ENCODE results near the gene SLC38A10. TPM values are rescaled to one million over a fixed set of nuclear protein-coding genes. Genes with fewer than 3 reads are reported as not detected.

The SLC38A10 gene
- total and polyA plus RNA-seq, 10 of the 15 experiments (the other 5 are each of a cell fraction or from before 2014, with no cell fraction given), result 0.52 to 67.9 (median 22.1) TPM

- TF ChIP-seq RELB (IDR thresholded peaks at IDR 0.05; ENCODE audit: low read depth) (0 out of 2 replicates have a peak, but pooled peaks have one; percentile 20), CHD1 (IDR thresholded peaks at IDR 0.05; ENCODE audit: low read depth, low read length) (no peak), SP1 (IDR thresholded peaks at IDR 0.05; ENCODE audit: low read depth, low read length) (no peak), IRF4 (IDR thresholded peaks at IDR 0.05; ENCODE audit: low read depth, low read length) (no peak), CBX5 (IDR thresholded peaks at IDR 0.05; ENCODE audit: low read depth) (no peak)
- TF ChIP-seq, protein P1, sequence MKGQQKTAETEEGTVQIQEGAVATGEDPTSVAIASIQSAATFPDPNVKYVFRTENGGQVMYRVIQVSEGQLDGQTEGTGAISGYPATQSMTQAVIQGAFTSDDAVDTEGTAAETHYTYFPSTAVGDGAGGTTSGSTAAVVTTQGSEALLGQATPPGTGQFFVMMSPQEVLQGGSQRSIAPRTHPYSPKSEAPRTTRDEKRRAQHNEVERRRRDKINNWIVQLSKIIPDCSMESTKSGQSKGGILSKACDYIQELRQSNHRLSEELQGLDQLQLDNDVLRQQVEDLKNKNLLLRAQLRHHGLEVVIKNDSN (IDR thresholded peaks at IDR 0.05; ENCODE audit: borderline replicate concordance, extremely low read length, insufficient read depth, low read depth, low read length), result no peak
Observed at GRCh38 chr17:81285179-81285878, 9.8 kb downstream of the SLC38A10 start (continued).

- H3K79me2 ChIP-seq (ENCODE audit: control insufficient read depth, insufficient read depth, low read length), result peaks cover 15% of the 10 kb centered on the region
- H3K4me1 ChIP-seq (ENCODE audit: control insufficient read depth, insufficient read depth, low read length), result peaks cover 3% of the 10 kb centered on the region; the same call in 1 of the 2 replicates
- no peaks in the 10 kb centered on the region for H3K27me3 ChIP-seq (replicated peaks in 1 of 2; ENCODE audit: control insufficient read depth in 2 of 2, insufficient read depth in 2 of 2, low read length in 1 of 2)
- H4K20me1 ChIP-seq (ENCODE audit: control insufficient read depth, insufficient read depth), result no peaks in the 10 kb centered on the region
- H3K9ac ChIP-seq (ENCODE audit: control insufficient read depth, insufficient read depth, low read length), result no peak overlapping the region
- peaks cover 6 to 12% of the 10 kb centered on the region in 2 experiments for H3K36me3 ChIP-seq (ENCODE audit: control insufficient read depth in 2 of 2, insufficient read depth in 2 of 2, low read length in 1 of 2)
- FAIRE-seq (no peak), DNase-seq (ENCODE audit: low read depth, low spot score) (no peak), ATAC-seq (no peak)
- RAD21 ChIA-PET (ENCODE audit: unreplicated experiment), result no interaction called here
- H3K4me2 ChIP-seq (ENCODE audit: control insufficient read depth, insufficient read depth), result no peak overlapping the region
- SMC1A ChIA-PET (ENCODE audit: uncharacterized antibody, unreplicated experiment), result no interaction called here
- BruUV-seq (replicated peaks), result no TSS peak
- TF ChIP-seq HDAC6 (IDR thresholded peaks at IDR 0.05; ENCODE audit: unreplicated experiment) (no peak), USF2 (IDR thresholded peaks at IDR 0.05; ENCODE audit: borderline replicate concordance, low read depth, low read length) (no peak), ZNF384 (IDR thresholded peaks at IDR 0.05; ENCODE audit: borderline replicate concordance, low read depth, low read length) (no peak), MEF2A (IDR thresholded peaks at IDR 0.05; ENCODE audit: insufficient read depth, low read depth, low read length) (no peak), SREBF1 (IDR thresholded peaks at IDR 0.05; ENCODE audit: low read length) (no peak), ZZZ3 (IDR thresholded peaks at IDR 0.05; ENCODE audit: control insufficient read depth, insufficient read length, low read depth) (no peak), EED (IDR thresholded peaks at IDR 0.05; ENCODE audit: low read depth) (no peak), PAX5 (IDR thresholded peaks at IDR 0.05; ENCODE audit: borderline replicate concordance, low read depth, low read length) (no peak), BHLHE40 (IDR thresholded peaks at IDR 0.05; ENCODE audit: borderline replicate concordance in 1 of 2, low read depth in 2 of 2, low read length in 1 of 2) (no peak), MYC (IDR thresholded peaks at IDR 0.05; ENCODE audit: insufficient read depth, insufficient read length, insufficient replicate concordance, low read length, severe bottlenecking) (no peak), RB1 (IDR thresholded peaks at IDR 0.05; ENCODE audit: borderline replicate concordance) (no peak)
- H2AFZ ChIP-seq (ENCODE audit: control insufficient read depth, low read depth, low read length), result no peak overlapping the region
- H3K4me3 ChIP-seq, result no peak overlapping the region
- in situ Hi-C loops (cut with MboI), result no loop called here
- no peaks in the 10 kb centered on the region for H3K9me3 ChIP-seq (replicated peaks; ENCODE audit: control insufficient read depth, insufficient read depth, low read length)
- CTCF ChIA-PET, result no interaction called here
- intact Hi-C loops (cut with micrococcal nuclease; ENCODE audit: unreplicated experiment), result no loop called here
- POLR2A ChIA-PET, result no interaction called here
- H3K27ac ChIP-seq (ENCODE audit: control insufficient read depth, insufficient read depth), result no peak overlapping the region
- WGBS (ENCODE audit: insufficient coverage, insufficient replicate concordance, low lambda C conversion rate, missing lambda C conversion rate), result 93% methylated on average over 16 of the region's 16 CpGs
Observed at GRCh38 chr17:81282876-81283275, 12.2 kb downstream of the SLC38A10 start.
